KMS-11 (cell line): Measurements from ENCODE around the gene DNAJC15.

Source experiments
- H2AFZ ChIP-seq: fragments of 200-600 bp; sonication (generic); 2 replicates; pipeline ENCODE4 v1.6.1; 2016; ENCODE audit warnings: antibody characterized with exemption, mixed run types, low read depth
- H3K27ac ChIP-seq: fragments of 200-600 bp; sonication (generic); 2 replicates; pipeline ENCODE4 v1.6.1; 2016; ENCODE audit warnings: mild to moderate bottlenecking, mixed run types
- H3K27me3 ChIP-seq: fragments of 200-600 bp; sonication (generic); 2 replicates; pipeline ENCODE4 v1.6.1; 2017; ENCODE audit warnings: mild to moderate bottlenecking, low read depth, mixed run types, moderate library complexity; ENCODE audit not compliant: insufficient read depth
- H3K36me3 ChIP-seq: fragments of 200-600 bp; sonication (generic); 2 replicates; pipeline ENCODE4 v1.6.1; 2017; ENCODE audit warnings: mild to moderate bottlenecking, mixed run types; ENCODE audit not compliant: insufficient read depth
- H3K4me1 ChIP-seq: fragments of 200-600 bp; sonication (generic); 2 replicates; pipeline ENCODE4 v1.6.1; 2016; ENCODE audit warnings: mild to moderate bottlenecking, low read depth, mixed run types; ENCODE audit not compliant: poor library complexity, severe bottlenecking
- H3K4me2 ChIP-seq: fragments of 200-600 bp; sonication (generic); 2 replicates; pipeline ENCODE4 v1.7.0; 2016; ENCODE audit warnings: mild to moderate bottlenecking, mixed run types
- H3K4me3 ChIP-seq: fragments of 200-600 bp; sonication (generic); IDR thresholded peaks from 2 replicates; pipeline ENCODE4 v1.6.1; 2017; ENCODE audit warnings: low read depth, low read length, mixed read lengths; ENCODE audit not compliant: insufficient read depth
- H3K79me2 ChIP-seq: fragments of 200-600 bp; sonication (generic); 2 replicates; pipeline ENCODE4 v1.6.1; 2016; ENCODE audit warnings: low read depth, mixed run types; ENCODE audit not compliant: insufficient read depth
- H3K9ac ChIP-seq: fragments of 200-600 bp; sonication (generic); 2 replicates; pipeline ENCODE4 v1.6.1; 2016; ENCODE audit warnings: mild to moderate bottlenecking, mixed run types
- H4K20me1 ChIP-seq: fragments of 200-600 bp; sonication (generic); 2 replicates; pipeline ENCODE4 v1.6.1; 2016; ENCODE audit warnings: mild to moderate bottlenecking, mixed run types; ENCODE audit not compliant: insufficient read depth
- TF ChIP-seq, protein P1 (sequence below): fragments of 200-600 bp; sonication (generic); conservative IDR thresholded peaks from 2 replicates; pipeline ENCODE4 v1.6.1; 2017; ENCODE audit warnings: low read depth, mild to moderate bottlenecking, antibody characterized with exemption, low read length, moderate library complexity, mixed read lengths

DNAJC15 gene

DNA sequence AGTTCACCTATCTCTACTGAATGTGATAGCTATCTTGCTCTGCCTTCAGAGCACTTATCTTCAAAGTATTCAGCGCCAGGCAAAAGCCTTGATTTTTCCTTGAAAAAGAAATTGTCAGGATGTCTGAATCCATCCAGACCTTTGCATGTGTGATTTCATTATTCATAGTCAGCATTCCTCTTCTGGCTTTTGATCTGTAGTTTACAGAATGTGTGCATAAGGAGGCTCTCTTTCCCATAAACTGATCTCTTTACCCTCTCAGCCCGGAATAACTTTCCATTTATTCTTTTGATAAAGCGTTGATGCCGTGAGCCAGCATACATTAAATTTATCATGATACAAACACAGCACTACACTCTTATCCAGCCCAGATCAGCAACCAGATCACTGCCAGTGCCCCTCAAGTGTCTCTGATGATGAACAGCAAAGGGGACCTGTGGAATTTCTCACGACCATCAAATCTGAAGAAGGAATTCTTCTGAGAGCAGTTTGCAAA, 130.8 kb downstream of the DNAJC15 start:
- no peak overlapping the region for H2AFZ ChIP-seq
- no peaks in the 10 kb centered on the region for H3K4me1 ChIP-seq
- H3K27ac ChIP-seq, result no peak overlapping the region
- H3K36me3 ChIP-seq, result no peaks in the 10 kb centered on the region
- H3K9ac ChIP-seq, result no peak overlapping the region
- H3K4me2 ChIP-seq, result no peak overlapping the region
- H3K79me2 ChIP-seq, result no peaks in the 10 kb centered on the region
- no peak overlapping the region for H3K4me3 ChIP-seq
- no peaks in the 10 kb centered on the region for H4K20me1 ChIP-seq
- TF ChIP-seq, protein P1, sequence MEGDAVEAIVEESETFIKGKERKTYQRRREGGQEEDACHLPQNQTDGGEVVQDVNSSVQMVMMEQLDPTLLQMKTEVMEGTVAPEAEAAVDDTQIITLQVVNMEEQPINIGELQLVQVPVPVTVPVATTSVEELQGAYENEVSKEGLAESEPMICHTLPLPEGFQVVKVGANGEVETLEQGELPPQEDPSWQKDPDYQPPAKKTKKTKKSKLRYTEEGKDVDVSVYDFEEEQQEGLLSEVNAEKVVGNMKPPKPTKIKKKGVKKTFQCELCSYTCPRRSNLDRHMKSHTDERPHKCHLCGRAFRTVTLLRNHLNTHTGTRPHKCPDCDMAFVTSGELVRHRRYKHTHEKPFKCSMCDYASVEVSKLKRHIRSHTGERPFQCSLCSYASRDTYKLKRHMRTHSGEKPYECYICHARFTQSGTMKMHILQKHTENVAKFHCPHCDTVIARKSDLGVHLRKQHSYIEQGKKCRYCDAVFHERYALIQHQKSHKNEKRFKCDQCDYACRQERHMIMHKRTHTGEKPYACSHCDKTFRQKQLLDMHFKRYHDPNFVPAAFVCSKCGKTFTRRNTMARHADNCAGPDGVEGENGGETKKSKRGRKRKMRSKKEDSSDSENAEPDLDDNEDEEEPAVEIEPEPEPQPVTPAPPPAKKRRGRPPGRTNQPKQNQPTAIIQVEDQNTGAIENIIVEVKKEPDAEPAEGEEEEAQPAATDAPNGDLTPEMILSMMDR, result no peak
- no peaks in the 10 kb centered on the region for H3K27me3 ChIP-seq

DNA sequence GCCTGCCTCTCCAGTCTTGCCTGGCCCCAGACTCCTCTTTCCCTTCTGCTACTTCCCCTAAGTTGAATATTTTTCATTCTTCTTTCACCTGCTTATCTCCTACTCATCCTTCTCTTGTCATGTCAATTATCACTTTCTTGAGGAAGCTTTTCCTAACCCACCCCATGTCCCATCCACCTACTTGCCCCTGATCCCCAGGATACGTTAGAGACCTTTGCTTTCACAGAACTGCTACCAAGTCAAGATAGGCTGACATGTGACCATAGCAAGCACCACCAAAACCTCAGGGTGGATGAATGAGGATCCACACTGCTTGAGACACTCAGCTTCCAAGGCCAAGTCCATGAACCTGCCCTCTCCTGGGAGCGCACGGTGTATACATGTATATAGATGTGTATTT, 131.5 kb downstream of the DNAJC15 start:
- H3K27ac ChIP-seq, result no peak overlapping the region
- no peaks in the 10 kb centered on the region for H3K27me3 ChIP-seq
- no peaks in the 10 kb centered on the region for H3K79me2 ChIP-seq
- no peak overlapping the region for H3K9ac ChIP-seq
- no peaks in the 10 kb centered on the region for H4K20me1 ChIP-seq
- H3K4me3 ChIP-seq, result no peak overlapping the region
- no peak overlapping the region for H3K4me2 ChIP-seq
- no peaks in the 10 kb centered on the region for H3K36me3 ChIP-seq
- H2AFZ ChIP-seq, result no peak overlapping the region
- TF ChIP-seq, protein P1, result no peak
- no peaks in the 10 kb centered on the region for H3K4me1 ChIP-seq

DNA sequence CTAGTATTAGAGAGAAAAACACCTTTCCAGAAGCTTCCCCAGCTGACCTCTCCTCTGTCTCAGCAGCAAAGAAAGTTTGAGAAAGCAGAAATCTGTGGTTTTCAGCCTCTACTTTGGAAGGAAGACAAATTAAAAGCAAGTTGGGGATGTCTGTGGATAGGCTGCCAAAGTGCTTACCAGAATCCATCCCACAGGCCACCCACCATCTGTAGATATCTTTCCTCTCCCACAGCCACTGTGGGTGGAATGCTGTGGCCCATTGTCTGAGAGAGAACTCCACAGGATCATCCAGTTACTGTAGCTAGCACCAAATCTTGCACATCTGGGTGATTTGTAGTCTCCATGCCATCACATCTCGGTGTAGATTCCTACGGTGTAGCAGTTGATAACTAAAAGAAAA, 133.5 kb downstream of the DNAJC15 start:
- no peaks in the 10 kb centered on the region for H4K20me1 ChIP-seq

DNA sequence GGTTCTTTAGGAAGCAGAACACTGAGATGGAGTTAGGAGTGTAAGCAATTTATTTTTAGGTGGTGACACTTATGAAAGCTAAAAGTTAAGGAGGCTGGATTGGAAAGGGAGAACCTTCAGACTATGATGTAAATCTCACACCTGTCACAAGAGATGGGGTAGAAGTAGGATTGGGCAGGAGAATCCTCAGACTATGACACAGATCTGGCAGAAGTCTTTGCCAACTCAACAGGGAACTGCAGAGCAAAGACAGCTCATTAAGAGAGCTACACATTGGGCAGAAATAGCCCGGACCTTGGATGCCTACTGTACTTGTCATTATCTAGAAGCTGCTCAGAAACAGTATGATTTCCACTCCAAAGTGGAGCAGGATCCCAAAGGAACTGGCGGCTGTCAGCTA, 134.4 kb downstream of the DNAJC15 start:
- TF ChIP-seq, protein P1, result no peak
- H4K20me1 ChIP-seq, result no peaks in the 10 kb centered on the region
- H3K36me3 ChIP-seq, result no peaks in the 10 kb centered on the region
- H3K4me2 ChIP-seq, result no peak overlapping the region
- H3K4me3 ChIP-seq, result no peak overlapping the region
- H3K79me2 ChIP-seq, result no peaks in the 10 kb centered on the region
- no peaks in the 10 kb centered on the region for H3K27me3 ChIP-seq
- no peak overlapping the region for H2AFZ ChIP-seq
- H3K27ac ChIP-seq, result no peak overlapping the region
- H3K4me1 ChIP-seq, result no peaks in the 10 kb centered on the region
- H3K9ac ChIP-seq, result no peak overlapping the region

More for the DNA sequence above, 133.5 kb downstream of the DNAJC15 start:
- TF ChIP-seq, protein P1, result no peak
- Histone ChIP-seq H3K9ac (no peak overlapping the region), H2AFZ (no peak overlapping the region), H3K36me3 (no peaks in the 10 kb centered on the region), H3K4me1 (no peaks in the 10 kb centered on the region), H3K79me2 (no peaks in the 10 kb centered on the region), H3K4me3 (no peak overlapping the region), H3K27ac (no peak overlapping the region), H3K27me3 (no peaks in the 10 kb centered on the region), H3K4me2 (no peak overlapping the region)
